AG08395 (cell line): ENCODE data around the gene METRN.

ENCODE experiments used
- DNase-seq: peaks from one replicate; pipeline ENCODE4 v3.0.0; 2012; ENCODE audit warnings: mixed read lengths, low spot score

The METRN gene

DNA sequence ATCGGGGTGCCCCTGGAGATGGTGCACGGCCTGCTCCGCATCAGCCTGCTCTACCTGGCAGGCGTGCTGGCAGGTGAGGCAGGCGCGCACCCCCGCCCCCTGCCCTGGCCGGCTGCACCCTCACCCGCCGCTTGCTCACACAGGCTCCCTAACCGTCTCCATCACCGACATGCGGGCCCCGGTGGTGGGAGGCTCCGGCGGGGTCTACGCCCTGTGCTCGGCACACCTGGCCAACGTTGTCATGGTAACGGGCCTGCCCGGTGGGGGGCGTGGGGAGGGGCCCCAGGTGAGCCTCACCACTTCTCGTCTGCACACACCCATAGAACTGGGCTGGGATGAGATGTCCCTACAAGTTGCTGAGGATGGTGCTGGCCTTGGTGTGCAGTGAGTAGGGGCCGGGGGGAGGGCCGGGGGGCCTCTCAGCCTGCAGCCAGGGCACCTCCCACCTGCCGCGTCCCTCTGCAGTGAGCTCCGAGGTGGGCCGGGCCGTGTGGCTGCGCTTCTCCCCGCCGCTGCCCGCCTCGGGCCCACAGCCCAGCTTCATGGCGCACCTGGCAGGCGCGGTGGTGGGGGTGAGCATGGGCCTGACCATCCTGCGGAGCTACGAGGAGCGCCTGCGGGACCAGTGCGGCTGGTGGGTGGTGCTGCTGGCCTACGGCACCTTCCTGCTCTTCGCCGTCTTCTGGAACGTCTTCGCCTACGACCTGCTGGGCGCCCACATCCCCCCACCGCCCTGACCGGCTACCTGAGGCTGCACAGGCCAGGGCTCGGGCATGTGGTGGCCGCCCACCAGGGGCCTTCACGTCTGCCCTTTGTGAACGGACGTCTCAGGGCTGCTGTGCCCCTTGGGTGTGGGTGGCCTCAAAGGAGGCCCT is 37.4 kb upstream of the METRN start:
- DNase-seq, result no peak

DNA sequence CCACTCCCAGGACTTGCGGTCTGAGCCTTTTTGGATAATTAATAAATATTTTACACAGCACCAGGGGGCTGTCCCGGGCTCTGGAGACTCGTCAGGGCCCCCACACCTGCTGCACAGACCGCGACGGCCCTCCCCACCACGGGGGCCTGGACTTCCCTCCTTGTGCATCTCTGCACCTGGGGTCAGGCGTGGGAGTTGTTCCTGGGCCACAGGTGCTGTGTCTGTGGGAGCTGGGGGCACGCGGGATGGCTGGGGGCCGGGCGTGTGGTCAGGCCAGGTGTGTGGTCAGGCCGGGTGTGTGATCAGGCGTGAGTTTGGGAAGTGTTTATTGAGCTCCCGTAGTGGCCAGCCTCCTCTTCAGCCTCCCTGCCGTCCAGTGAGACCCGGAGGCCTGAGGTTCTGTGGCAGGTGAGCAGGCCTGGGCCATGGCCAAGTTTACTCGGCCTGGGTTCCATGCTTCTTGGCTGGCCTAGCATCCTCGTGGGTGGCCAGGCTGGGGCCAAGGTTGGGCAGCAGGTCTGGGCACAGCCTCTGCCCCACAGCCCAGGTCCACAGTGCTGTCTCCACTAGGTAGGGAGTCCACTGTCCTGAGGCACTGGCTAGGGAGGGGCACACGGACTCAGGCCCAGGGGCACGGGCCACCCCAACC is 36.6 kb upstream of the METRN start:
- DNase-seq, result no peak

DNA sequence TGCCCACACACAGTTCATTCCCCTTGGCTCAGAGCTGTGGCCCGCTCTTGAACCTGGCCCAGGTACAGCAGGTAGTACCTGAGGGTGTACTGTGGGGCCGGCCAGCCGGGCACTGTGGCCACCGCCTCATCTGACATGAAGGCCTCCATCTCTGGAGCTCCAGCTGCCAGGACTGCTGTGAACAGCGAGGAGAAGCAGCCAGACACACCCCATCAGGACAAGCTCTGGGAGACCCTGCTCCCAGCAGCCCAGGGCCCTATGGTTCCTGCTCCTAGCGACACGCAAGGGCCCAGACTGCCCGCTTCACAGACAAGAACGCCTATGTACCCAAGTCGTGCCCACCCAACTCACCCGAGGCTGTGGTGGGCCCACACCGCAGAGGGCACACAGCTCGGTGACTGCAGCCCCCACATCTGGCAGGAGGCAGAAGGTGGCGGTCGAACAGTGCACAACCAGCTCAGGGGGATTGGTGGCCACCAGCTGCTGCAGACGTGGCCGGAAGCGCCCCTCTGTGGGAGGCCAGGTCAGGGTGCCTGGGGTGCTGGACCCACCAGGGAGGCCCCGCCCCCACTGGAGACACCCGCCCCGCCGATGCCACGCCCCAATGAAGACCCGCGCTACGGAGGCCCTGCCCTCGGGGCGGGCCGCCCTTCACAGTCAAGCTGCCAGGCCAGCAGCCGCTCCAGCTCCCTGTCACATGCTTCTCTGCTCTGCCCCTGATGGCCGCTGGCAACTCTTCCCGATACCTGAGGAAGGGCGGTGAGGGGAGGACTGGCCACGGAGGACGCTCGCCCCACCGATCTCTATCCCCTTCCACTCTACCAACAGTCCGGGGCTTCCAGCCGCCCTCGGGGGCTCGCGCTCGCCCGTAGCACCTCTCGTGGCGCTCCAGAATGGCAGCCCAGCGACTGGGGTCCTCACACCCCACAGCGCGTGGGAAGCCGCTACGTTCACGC is 35.8 kb upstream of the METRN start:
- DNase-seq, result peak; percentile 28

DNA sequence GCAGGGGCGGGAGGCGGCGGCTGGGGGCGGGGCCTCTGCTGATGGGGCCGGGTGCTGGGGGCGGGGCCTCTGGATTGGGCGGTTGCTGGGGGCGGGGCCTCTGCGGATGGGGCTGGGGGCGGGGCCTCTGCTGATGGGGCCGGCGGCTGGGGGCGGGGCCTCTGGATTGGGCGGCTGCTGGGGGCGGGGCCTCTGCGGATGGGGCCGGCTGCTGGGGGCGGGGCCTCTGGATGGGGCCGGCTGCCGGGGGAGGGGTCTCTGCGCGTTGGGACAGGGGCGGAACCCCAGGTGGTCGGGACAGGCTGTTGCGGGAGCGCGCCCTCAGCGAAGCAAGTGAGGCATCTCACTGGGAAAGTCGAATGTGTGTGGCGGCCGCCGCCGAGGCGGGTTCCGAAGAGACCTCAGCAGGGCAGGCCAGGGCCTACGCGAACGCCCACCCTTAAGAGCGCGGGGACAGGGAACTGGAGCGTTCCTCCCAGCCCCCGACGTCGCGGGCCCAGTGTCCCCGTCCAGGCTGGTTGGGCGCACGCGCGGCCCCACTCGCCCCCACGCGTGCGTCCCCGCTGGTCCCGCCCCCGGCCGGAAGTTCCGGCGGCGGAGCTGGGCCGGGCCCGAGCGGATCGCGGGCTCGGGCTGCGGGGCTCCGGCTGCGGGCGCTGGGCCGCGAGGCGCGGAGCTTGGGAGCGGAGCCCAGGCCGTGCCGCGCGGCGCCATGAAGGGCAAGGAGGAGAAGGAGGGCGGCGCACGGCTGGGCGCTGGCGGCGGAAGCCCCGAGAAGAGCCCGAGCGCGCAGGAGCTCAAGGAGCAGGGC is 34.9 kb upstream of the METRN start, which contains the start of gene STUB1:
STUB1 (plus strand) TSS at position 597 of the 811 bp plus-strand sequence; CDS start at position 713, 116 bp downstream.
- DNase-seq, result peak; percentile 92

DNA sequence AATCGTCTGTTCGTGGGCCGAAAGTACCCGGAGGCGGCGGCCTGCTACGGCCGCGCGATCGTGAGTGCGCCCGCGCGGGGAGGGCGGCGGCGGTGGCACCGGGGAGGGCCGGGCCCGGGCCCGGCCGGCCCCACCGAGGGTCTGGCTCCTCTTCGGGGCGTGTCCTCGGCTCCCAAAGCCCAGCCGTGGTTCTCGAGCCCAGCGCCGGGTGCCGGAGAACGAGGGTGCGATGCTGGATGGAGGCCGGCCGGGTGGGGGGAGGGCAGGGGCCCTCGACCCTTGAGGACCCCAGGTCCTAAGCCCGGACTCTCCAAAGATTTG is 34.3 kb upstream of the METRN start:
- DNase-seq, result no peak

DNA sequence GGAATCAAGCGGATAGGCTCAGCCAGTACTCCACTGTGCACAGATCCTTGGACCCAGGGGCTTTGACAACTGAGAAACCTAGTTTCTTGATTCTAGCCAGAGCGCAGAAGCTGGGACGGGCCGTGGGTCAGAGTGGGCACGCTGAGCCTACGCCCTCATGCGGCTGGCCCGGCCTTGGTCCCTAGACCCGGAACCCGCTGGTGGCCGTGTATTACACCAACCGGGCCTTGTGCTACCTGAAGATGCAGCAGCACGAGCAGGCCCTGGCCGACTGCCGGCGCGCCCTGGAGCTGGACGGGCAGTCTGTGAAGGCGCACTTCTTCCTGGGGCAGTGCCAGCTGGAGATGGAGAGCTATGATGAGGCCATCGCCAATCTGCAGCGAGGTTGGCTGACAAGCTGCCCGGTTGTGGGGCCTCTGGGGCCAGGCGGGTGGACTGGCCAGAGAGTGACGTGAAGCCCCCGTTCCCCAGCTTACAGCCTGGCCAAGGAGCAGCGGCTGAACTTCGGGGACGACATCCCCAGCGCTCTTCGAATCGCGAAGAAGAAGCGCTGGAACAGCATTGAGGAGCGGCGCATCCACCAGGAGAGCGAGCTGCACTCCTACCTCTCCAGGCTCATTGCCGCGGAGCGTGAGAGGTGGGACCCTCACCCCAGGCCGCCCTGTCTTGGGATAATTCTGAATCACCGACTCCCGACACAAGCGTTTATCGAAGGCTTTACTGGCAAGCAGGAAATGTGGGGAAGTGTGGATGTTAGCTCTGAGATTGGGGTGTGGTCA is 33.8 kb upstream of the METRN start:
- DNase-seq, result no peak

DNA sequence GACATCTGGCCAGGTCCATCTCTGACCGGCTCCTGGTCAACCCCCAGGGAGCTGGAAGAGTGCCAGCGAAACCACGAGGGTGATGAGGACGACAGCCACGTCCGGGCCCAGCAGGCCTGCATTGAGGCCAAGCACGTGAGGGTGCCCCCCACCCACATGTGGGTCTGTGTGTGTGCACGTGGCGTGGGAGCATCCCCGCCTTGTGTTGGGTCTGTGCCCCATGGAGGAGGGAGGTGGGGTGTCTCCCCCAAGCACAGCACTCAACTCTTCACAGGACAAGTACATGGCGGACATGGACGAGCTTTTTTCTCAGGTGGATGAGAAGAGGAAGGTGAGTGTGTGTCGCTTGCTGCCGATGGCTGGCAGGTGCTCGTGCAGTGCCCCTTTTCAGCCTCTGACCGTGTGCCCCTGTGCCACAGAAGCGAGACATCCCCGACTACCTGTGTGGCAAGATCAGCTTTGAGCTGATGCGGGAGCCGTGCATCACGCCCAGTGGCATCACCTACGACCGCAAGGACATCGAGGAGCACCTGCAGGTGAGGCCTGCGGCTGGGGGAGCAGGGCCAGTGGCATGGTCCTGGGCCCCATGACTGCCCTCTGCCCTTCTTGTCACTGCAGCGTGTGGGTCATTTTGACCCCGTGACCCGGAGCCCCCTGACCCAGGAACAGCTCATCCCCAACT is 33.0 kb upstream of the METRN start:
- DNase-seq, result no peak

DNA sequence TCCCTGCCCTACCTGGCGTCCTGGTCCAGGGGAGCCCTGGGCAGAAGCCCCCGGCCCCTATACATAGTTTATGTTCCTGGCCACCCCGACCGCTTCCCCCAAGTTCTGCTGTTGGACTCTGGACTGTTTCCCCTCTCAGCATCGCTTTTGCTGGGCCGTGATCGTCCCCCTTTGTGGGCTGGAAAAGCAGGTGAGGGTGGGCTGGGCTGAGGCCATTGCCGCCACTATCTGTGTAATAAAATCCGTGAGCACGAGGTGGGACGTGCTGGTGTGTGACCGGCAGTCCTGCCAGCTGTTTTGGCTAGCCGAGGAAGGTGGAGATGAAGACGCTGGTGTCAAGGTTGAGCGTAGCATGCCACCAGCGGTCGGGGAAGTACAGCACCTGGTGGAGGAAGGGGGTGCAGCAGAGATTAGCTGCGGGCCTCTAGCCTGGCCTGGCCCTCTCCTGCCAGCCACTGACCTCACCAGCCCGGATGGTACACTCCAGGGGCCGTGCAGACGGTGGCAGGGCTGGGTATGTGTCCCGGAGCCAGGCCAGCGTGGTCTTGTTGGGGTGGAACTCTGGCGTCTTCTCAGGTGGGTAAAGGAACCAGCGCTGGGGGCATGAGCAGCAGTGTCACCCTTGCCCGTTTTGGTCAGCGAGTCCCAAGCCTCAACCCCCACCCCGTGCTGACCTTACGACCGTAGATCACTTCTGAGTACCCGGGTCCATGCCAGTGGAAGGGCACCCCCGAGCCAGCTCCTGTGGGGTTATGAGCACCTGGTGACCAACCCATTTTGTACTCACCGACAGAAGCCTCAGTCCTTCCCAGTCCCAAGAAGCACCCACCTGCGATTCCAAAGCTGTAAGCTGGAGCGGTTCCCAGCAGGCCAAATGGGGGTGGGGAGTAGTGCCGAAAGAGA is 32.2 kb upstream of the METRN start:
- DNase-seq, result no peak

DNA sequence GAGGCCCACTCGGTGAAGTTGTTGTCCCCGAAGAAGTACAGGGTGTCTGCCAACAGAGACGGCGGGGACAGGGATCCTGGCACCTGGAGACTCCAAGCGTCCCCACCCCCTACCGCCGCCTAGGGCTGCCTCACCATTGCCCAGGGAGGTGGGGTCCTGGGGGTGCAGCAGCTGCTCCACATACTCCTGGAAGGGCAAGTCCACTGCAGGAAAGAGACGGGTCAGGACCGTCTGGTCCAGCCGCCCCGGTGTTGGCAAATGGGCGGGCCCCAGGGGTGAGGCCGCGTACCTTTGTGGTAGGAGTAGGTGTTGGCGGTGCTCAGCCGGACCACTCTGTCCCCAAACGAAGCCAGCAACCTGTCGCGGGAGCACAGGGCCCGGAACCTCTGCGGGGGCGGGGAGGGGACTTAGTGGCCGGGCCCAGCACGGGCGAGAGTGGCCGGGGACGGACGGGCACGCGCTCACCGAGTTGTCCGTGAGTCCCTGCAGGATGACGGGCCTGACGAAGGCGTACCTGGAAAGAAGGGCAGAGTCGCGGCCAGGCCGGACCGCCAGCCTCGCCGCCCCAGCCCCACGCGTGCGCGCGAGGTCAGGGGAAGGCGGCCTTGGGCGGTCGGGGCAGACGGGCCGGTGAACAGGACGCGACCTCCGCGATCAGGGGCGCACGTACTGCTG is 31.4 kb upstream of the METRN start:
- no peak for DNase-seq

DNA sequence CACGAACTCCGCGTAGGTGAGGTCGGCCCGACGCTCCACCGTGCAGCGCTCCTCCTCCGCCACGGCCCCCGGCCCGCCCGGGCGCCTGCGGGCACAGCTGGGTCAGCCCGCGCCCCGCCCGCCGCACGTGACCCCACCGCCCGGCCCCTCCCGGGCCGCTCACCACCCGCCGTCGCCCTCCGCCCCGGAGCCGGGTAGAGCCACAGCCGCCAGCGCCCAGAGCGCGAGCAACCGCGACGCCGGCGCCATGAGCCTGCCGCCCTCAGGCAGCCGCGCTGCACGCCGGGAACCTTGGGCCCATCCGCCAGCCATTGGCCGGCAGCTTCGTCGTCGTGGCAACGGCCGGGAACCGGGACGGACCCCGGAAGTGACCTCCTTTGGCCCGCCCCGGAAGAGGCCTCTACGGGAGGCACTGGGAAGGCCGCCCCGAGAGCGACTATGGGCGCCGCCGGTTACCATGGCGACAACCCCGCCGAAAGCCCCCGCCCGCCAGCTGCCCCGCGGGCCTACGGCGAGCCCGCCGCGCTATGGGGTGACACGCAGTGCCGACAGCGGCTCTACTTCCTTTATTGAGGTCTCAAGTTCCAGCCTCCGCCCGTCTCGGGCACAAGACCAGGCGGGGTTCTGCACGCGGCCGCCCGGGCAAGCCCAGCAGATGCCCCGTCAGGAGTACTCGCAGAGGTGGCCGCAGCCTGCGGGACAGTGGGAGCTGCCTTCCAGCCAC is 30.7 kb upstream of the METRN start, which contains the start of gene JMJD8:
JMJD8 (minus strand) TSS at position 264 of the 724 bp plus-strand sequence; CDS start at position 249, 15 bp downstream.
- DNase-seq, result peak; percentile 96

DNA sequence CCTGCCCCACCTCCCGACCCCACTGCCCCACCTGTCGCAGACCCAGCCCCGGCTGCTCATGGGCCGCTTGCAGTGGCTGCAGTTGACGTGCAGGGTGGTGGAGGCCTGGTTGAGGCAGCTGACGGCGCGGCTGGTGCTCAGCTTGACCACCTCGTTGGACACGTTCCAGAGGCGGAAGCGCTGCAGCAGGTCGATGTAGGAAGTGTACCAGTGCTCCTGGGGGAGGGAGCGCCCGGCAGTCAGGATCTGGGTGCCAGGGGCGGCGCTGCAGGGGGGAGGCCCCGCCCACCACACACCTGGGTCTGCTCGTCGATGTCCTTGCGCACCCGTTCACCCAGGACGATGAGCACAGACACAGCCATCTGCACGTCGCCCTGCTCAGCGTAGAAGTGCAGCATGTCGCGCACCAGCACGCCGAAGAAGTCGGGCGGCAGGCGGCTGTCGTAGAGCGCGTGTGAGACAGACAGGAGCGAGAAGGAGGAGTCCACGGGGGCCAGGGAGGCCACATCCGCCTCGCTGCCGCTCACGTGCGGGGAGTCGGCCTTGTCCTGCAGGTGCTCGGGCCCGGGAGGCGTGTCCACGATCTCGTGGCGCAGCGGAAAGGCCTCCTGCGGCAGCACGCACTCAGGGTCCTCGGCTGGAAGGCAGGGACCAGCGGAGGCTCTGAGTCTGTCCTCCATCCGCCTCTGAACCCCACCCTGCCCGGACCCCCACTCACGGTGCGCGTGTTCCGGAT is 29.8 kb upstream of the METRN start:
- no peak for DNase-seq

DNA sequence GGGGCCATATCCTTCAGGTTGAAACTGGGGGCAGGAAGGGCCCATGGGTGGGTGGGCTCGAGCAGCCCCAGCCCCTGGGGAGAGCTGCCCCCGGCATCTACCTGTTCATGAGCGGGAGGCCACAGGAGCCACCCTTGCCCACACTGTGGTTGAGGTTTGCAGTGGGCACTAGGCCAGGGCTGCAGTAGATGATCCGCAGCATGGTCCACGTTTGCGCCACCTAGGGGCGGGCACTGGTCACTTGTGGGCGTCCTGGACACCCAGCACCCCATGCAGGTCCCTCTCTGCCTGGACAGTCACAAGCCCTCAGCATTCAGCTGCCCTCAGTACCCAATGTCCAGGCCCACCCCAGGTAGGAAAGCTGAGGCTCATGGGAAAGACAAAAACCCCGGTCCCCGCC is 29.0 kb upstream of the METRN start:
- peak; percentile 26 for DNase-seq

DNA sequence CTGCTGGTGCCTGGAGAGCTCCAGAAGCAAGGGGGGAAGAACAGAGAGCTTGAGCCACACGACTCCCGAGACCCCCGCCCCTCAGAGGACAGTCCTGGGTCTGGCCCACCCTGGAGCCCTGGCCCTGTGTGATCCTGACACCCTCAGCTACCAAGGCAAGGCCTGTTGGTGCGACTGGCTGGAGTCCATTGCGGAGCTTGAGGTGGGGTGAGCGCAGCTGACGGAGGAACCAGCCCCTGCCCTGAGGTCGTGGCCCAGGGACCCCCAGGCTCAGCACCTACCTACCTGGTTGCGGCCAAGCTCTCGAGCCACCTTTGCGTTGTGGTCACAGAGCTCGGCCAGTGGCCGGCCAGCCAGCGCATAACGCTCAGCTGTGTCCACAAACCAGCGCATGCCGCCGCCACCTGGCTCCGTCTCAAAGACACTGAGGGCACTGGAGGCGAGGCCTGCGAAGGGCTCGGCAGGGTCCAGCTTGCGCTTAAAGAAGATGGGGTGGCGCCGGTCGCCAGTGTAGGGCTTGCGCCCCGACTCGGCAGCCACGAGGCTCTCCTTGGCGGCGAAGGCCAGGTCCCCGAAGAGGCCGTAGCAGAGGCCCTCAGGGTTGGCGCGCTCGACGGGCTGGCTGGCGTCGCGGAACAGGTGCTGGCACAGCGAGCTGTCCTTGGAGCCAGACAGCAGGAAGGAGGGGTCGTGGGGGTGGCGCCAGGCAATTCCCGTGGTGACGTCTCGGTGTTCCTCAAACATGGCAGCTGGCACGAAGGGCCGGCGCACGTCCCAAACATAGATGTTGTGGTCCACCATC is 28.3 kb upstream of the METRN start:
- DNase-seq, result no peak

DNA sequence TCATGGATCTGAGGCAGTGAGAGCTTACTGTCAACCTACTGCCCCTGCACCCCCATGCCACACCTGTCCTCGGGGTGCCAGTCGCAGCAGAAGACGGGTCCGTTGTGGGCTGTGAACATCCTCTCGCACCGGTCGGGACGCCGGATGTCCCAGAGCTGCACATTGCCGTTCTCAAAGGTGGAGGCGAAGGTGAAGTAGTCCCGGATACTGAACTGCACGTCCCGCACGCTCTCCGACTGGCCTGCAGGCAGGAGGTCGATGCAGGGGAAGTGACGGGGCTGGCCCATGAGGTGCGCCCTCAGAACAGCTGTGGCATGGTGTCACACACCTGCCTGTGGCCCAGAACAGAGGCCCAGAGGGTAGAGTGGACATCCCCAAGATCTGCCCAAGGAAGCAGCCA is 27.4 kb upstream of the METRN start:
- DNase-seq, result no peak

DNA sequence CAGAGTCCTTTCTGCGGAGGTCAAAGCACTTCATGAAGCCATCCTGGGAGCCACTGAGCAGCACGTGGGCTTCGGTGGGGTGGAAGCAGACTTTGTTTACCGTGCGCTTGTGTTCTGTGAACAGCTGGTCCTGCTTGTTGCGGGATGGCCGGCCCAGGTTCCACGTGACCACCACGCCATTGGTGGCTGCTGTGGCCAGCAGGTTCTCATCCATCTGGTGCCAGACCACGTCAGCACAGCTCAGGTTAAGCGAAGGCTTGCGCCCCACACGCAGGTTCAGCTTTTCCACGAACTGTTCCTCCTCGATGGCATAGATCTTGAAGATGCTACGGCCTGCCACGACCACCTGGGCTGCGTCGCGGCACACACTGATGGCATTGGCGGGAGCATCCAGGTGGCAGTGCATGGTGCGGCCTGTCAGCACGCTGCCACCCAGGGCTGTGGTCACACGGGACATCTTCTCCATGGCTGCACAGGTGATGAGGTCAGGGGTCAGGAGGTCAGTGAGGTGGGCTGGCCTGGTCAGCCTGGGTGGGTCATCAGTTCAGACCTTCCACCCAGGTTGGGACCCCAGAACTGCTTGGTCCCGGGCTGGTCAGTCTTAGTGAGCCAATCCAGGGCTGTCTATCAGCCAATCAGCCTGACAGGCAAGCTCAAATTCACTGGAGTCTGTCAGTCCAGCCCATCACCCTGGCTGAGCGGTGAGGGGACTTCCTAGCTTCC is 25.6 kb upstream of the METRN start:
- DNase-seq, result no peak
